H1 (cell line): Measurements from ENCODE around the gene FRMD4A. TPM values are rescaled to one million over a fixed set of nuclear protein-coding genes. Genes with fewer than 3 reads are reported as not detected.

Source experiments
- GABPA ChIP-seq: IDR thresholded peaks from 2 replicates; pipeline ENCODE4 v1.6.1; 2011; ENCODE audit warnings: mild to moderate bottlenecking, low read length, moderate library complexity, borderline replicate concordance; ENCODE audit not compliant: insufficient read depth
- SP2 ChIP-seq: IDR thresholded peaks from 2 replicates; pipeline ENCODE4 v1.6.1; 2012; ENCODE audit warnings: mild to moderate bottlenecking, low read length, inconsistent platforms
- polyA plus RNA-seq, 7 experiments: library from polyadenylated mRNA; depleted of rRNA in 3 of 7; stranded (reverse) in 5 of 7; unstranded in 2 of 7; fragments of >200 nt in 5 of 7; fragments of 200-250 nt in 2 of 7; gene quantifications; 1 replicate in 5 of 7; 2 replicates in 1 of 7; 4 replicates in 1 of 7; pipeline versions ENCODE4 v1.2.1 to v1.2.3, GENCODE V29; 2011 to 2013; ENCODE audit warnings: missing spikeins in 2 of 7, mixed read lengths in 2 of 7
- total RNA-seq: library from RNA; stranded (reverse); fragmentation: NEBNext Ultra II Directional; extraction: Animal tissue kit (Norgen Biotek cat#: 25700); gene quantifications from 2 replicates; pipeline ENCODE4 v1.2.1, GENCODE V29; 2021
- TF ChIP-seq, protein P1 (sequence below), 3 experiments: IDR thresholded peaks; 1 replicate in 2 of 3; 2 replicates in 1 of 3; pipeline versions ENCODE4 v1.5.1 to v1.6.1; 2011; ENCODE audit warnings: low read length in 3 of 3, mild to moderate bottlenecking in 3 of 3, inconsistent platforms in 2 of 3, low read depth in 1 of 3, moderate library complexity in 1 of 3; ENCODE audit not compliant: insufficient read depth in 1 of 3; ENCODE audit errors: control extremely low read depth in 1 of 3

FRMD4A gene
- total and polyA plus RNA-seq, 2 of the 8 experiments (the other 6 are each of a cell fraction or from before 2014, with no cell fraction given): 38.6 to 39.6 TPM

DNA sequence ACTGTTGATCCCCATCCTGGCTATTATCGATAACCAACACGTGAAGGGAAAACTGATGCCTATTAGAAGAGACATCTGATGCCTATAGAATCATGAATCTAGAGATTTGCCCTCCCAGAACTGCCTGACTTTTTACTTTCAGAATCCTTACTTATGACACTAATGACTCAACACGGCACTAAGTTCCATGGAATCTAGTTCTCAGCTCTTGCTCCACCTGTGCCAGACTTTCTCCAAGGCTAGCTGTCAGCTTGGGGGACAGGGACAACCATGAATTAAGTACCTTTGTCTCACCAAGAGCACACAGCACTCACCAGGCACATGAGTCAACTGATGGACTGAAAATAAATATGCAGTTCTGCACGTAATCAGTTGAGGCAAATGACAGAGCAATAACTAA is 184.2 kb downstream of the FRMD4A start (continued):
- TF ChIP-seq, protein P1, sequence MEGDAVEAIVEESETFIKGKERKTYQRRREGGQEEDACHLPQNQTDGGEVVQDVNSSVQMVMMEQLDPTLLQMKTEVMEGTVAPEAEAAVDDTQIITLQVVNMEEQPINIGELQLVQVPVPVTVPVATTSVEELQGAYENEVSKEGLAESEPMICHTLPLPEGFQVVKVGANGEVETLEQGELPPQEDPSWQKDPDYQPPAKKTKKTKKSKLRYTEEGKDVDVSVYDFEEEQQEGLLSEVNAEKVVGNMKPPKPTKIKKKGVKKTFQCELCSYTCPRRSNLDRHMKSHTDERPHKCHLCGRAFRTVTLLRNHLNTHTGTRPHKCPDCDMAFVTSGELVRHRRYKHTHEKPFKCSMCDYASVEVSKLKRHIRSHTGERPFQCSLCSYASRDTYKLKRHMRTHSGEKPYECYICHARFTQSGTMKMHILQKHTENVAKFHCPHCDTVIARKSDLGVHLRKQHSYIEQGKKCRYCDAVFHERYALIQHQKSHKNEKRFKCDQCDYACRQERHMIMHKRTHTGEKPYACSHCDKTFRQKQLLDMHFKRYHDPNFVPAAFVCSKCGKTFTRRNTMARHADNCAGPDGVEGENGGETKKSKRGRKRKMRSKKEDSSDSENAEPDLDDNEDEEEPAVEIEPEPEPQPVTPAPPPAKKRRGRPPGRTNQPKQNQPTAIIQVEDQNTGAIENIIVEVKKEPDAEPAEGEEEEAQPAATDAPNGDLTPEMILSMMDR (IDR thresholded peaks at IDR 0.05; ENCODE audit: control extremely low read depth in 1 of 3, insufficient read depth in 1 of 3, low read depth in 1 of 3, low read length in 3 of 3): no peak
- TF ChIP-seq GABPA (no peak), SP2 (no peak)
